Adrenal gland (tissue), 12 donors: Measurements from ENCODE around the gene FUT4. TPM values are rescaled to one million over a fixed set of nuclear protein-coding genes. Genes with fewer than 3 reads are reported as not detected.

Experiments used
- DNase-seq, 7 donors: peaks; one replicate each; pipeline ENCODE4 v3.0.0-alpha.2; 2019 to 2020
- H3K27ac ChIP-seq, 5 donors: fragments of 200-600 bp; sonication (generic) in 4 of 5; 1 replicate in 3 of 5; 2 replicates in 2 of 5; pipeline versions ENCODE4 v1.5.1 to v1.8.0; 2016 to 2020; ENCODE audit warnings: mild to moderate bottlenecking in 1 of 5
- H3K27me3 ChIP-seq: fragments of 200-600 bp; 2 replicates; pipeline ENCODE4 v1.8.0; 2021
- H3K36me3 ChIP-seq, 2 donors: fragments of 200-600 bp; replicated peaks in 1 of 2; 1 replicate in 1 of 2; 2 replicates in 1 of 2; pipeline versions ENCODE4 v1.5.1 to v1.8.0; 2018 to 2022
- H3K4me1 ChIP-seq, 2 donors: fragments of 200-600 bp; replicated peaks in 1 of 2; 1 replicate in 1 of 2; 2 replicates in 1 of 2; pipeline versions ENCODE4 v1.5.1 to v1.8.0; 2018 to 2021
- H3K4me3 ChIP-seq, 4 donors: fragments of 200-600 bp; sonication (generic) in 3 of 4; one replicate each; pipeline ENCODE4 v1.5.1; 2016 to 2018
- H3K9me3 ChIP-seq, 3 donors: fragments of 200-600 bp; sonication (generic) in 1 of 3; replicated peaks in 1 of 3; 1 replicate in 2 of 3; 2 replicates in 1 of 3; pipeline versions ENCODE4 v1.5.1 to v1.8.0; 2016 to 2021
- POLR2A ChIP-seq, 2 donors: fragments of 450-650 bp; IDR thresholded peaks; one replicate each; pipeline ENCODE4 v1.6.1; 2017; ENCODE audit warnings: antibody characterized with exemption in 2 of 2, mild to moderate bottlenecking in 2 of 2, moderate library complexity in 1 of 2
- WGBS, 4 donors: extraction: QIAGEN DNeasy Blood & Tissue Kit in 2 of 4; methylation state at CpG; one replicate each; pipeline versions ENCODE4 v1.1.5 to v1.1.7; 2013 to 2017; 5-methylcytosine and 5-hydroxymethylcytosine counted together
- intact Hi-C, 2 donors: fragments of 100-400 bp; cut with DNase I; formaldehyde crosslinking; loops; one replicate each; pipeline versions ENCODE4 v1.14.1 to v1.15.0; 2022 to 2023
- polyA plus RNA-seq, 3 donors: library from polyadenylated mRNA; stranded (reverse); fragments of 200-250 nt in 2 of 3; fragments of 350-450 nt in 1 of 3; fragmentation: Illumina TruSeq in 1 of 3; extraction: RNeasy Lipid Tissue Mini Kit (QIAGEN cat#74804) in 1 of 3; gene quantifications; one replicate each; pipeline ENCODE4 v1.2.3, GENCODE V29; 2013 to 2014
- total RNA-seq, 9 donors: library from RNA; depleted of rRNA in 4 of 9; stranded (reverse); fragments of >200 nt in 4 of 9; fragments of 120-200 nt in 1 of 9; fragmentation: NEBNext Ultra II Directional in 1 of 9; extraction: Animal tissue kit (Norgen Biotek cat#: 25700) in 1 of 9; gene quantifications; one replicate each; pipeline versions ENCODE4 v1.1.0 to v1.2.4, GENCODE V29; 2013 to 2023
- TF ChIP-seq, protein P1 (sequence below), 6 experiments: fragments of 450-650 bp in 4 of 6; fragments of 200-600 bp in 2 of 6; sonication (generic) in 1 of 6; IDR thresholded peaks; 1 replicate in 5 of 6; 2 replicates in 1 of 6; pipeline versions ENCODE4 v1.5.1 to v1.8.0; 2016 to 2021; ENCODE audit warnings: antibody characterized with exemption in 6 of 6, mild to moderate bottlenecking in 2 of 6, moderate library complexity in 1 of 6
- donor health status: healthy with polysubstance abuse.
- donor health status: Bipolar disorder and iron deficiency.
- donor health status: DM: yes; HTN: yes; CAD: no.
- donor health status: DM: no; HTN: no; CAD: no.
- donor health status: DM: no; HTN: no; CAD: no.
- donor health status: DM: yes; HTN: yes; CAD: no.

Gene FUT4
- total and polyA plus RNA-seq, 12 donors: 0.61 to 5.8 (median 3.4) TPM

- H3K4me1 ChIP-seq: peaks cover 0 to 4% of the 10 kb centered on the region in 2 donors
- no peak overlapping the region for H3K4me3 ChIP-seq
- no peak overlapping the region for H3K27ac ChIP-seq
- DNase-seq: no peak
- TF ChIP-seq, protein P1, sequence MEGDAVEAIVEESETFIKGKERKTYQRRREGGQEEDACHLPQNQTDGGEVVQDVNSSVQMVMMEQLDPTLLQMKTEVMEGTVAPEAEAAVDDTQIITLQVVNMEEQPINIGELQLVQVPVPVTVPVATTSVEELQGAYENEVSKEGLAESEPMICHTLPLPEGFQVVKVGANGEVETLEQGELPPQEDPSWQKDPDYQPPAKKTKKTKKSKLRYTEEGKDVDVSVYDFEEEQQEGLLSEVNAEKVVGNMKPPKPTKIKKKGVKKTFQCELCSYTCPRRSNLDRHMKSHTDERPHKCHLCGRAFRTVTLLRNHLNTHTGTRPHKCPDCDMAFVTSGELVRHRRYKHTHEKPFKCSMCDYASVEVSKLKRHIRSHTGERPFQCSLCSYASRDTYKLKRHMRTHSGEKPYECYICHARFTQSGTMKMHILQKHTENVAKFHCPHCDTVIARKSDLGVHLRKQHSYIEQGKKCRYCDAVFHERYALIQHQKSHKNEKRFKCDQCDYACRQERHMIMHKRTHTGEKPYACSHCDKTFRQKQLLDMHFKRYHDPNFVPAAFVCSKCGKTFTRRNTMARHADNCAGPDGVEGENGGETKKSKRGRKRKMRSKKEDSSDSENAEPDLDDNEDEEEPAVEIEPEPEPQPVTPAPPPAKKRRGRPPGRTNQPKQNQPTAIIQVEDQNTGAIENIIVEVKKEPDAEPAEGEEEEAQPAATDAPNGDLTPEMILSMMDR (IDR thresholded peaks at IDR 0.05): no peak
- no peak for TF ChIP-seq POLR2A (IDR thresholded peaks at IDR 0.05)
- WGBS, 4 donors: 39 to 93% (median 83%) methylated on average over 1 of the region's 1 CpG
- H3K36me3 ChIP-seq: no peaks in the 10 kb centered on the region
- no peaks in the 10 kb centered on the region for H3K27me3 ChIP-seq
- no peaks in the 10 kb centered on the region for H3K9me3 ChIP-seq
- intact Hi-C loops: no loop called here
These were observed 4.3 kb upstream of the FUT4 start for GRCh38 chr11:94539420-94539819.

- TF ChIP-seq, protein P1 (IDR thresholded peaks at IDR 0.05): no peak
- TF ChIP-seq POLR2A (IDR thresholded peaks at IDR 0.05): no peak
- WGBS, 4 donors: 24 to 68% (median 25%) methylated on average over 9 to 59 of the region's 59 CpGs; no CpG with 5 or more reads in 1 of the 4 donors
- no peaks in the 10 kb centered on the region for H3K27me3 ChIP-seq
- H3K27ac ChIP-seq: peak overlapping the region in 4 of 5 donors; percentile 93 to 98 (median 95)
- peak in 3 of 7 donors; percentile 15 to 30 (median 24) for DNase-seq
- H3K4me1 ChIP-seq: peaks cover 6 to 32% of the 10 kb centered on the region in 2 donors
- no peaks in the 10 kb centered on the region for H3K36me3 ChIP-seq
- intact Hi-C loops: no loop called here
- H3K4me3 ChIP-seq: peak overlapping the region in 3 of 4 donors; percentile 49 to 88 (median 72)
- H3K9me3 ChIP-seq: no peaks in the 10 kb centered on the region
These were observed 1.0 kb downstream of the FUT4 start for GRCh38 chr11:94544646-94545263.

GRCh38 chr11:94545264-94546161 lies 1.8 kb downstream of the FUT4 start:
- no peak for DNase-seq
- Histone ChIP-seq H3K4me3 (peak overlapping the region in 1 of 4 donors; percentile 88), H3K4me1 (peaks cover 6 to 32% of the 10 kb centered on the region in 2 donors), H3K36me3 (no peaks in the 10 kb centered on the region), H3K27ac (no peak overlapping the region), H3K9me3 (no peaks in the 10 kb centered on the region), H3K27me3 (no peaks in the 10 kb centered on the region)
- 77 to 87% (median 80%) methylated on average over 31 to 54 of the region's 54 CpGs for WGBS, 4 donors
- no peak for TF ChIP-seq POLR2A (IDR thresholded peaks at IDR 0.05)
- intact Hi-C loops: no loop called here

- no peak overlapping the region for H3K4me3 ChIP-seq
- no peaks in the 10 kb centered on the region for H3K27me3 ChIP-seq
- intact Hi-C loops: no loop called here
- H3K36me3 ChIP-seq: no peaks in the 10 kb centered on the region
- no peak overlapping the region for H3K27ac ChIP-seq
- H3K9me3 ChIP-seq: no peaks in the 10 kb centered on the region
- WGBS, 4 donors: 80 to 92% (median 89%) methylated on average over 2 of the region's 2 CpGs
- no peak for TF ChIP-seq POLR2A (IDR thresholded peaks at IDR 0.05)
- TF ChIP-seq, protein P1 (IDR thresholded peaks at IDR 0.05): no peak
- DNase-seq: no peak
- peaks cover 6 to 32% of the 10 kb centered on the region in 2 donors for H3K4me1 ChIP-seq
These were observed 2.4 kb downstream of the FUT4 start for GRCh38 chr11:94546162-94546470.
